Measurements from ENCODE around the gene AGBL1.

DNA sequence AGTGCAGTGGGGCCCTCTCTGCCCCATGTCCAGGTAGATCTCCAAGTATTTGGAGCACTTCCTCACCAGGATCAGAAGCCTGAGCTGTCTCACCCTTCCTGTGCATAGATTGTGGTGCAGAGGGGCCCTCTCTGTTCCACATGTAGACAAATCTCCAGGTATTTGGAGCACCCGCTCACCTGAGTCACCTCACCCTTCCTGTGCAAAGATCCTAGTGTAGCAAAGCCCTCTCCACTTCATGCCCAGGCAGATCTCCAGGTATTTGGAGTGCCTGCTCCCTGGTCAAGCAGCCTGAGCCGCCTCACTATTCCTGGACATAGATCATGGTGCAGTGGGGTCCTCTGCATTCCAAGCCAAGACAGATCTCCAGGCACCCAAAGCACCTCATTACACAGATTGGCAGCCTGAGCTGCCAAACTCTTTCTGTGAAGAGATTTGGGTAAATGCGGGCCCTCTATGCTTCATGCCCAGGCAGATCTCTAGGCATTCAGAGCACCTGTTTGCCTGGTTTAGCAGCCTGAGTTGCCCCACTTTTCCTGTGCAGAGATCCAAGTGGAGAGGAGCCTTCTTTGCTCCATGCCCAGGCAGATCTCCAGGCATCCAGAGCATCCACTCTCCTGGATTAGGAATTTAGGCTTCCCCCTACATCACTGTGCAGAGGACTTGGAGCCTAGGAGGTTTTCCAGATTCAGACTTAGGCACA is 249.8 kb downstream of the AGBL1 start:
- TF ChIP-seq, protein P1, sequence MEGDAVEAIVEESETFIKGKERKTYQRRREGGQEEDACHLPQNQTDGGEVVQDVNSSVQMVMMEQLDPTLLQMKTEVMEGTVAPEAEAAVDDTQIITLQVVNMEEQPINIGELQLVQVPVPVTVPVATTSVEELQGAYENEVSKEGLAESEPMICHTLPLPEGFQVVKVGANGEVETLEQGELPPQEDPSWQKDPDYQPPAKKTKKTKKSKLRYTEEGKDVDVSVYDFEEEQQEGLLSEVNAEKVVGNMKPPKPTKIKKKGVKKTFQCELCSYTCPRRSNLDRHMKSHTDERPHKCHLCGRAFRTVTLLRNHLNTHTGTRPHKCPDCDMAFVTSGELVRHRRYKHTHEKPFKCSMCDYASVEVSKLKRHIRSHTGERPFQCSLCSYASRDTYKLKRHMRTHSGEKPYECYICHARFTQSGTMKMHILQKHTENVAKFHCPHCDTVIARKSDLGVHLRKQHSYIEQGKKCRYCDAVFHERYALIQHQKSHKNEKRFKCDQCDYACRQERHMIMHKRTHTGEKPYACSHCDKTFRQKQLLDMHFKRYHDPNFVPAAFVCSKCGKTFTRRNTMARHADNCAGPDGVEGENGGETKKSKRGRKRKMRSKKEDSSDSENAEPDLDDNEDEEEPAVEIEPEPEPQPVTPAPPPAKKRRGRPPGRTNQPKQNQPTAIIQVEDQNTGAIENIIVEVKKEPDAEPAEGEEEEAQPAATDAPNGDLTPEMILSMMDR (conservative IDR thresholded peaks at IDR 0.05), result no peak
- no peak for TF ChIP-seq EZH2 (IDR thresholded peaks at IDR 0.05; ENCODE audit: low read depth)

All from PC-9 (cell line).